IgD-negative memory B cell (primary cell): Measurements from ENCODE around the gene EPRS1. TPM values are rescaled to one million over a fixed set of nuclear protein-coding genes. Genes with fewer than 3 reads are reported as not detected.
"Not testable (repeated sequence)": the region's sequence is repeated elsewhere in the genome, so short reads cannot be mapped to it uniquely, and the experiment has no call there.

Experiments
- H3K27ac Mint-ChIP-seq, 3 donors: one replicate each; pipeline ENCODE4 v1.8.0; 2020 to 2022; ENCODE audit warnings: mild to moderate bottlenecking in 3 of 3, mixed read lengths in 3 of 3, moderate library complexity in 1 of 3
- H3K27me3 Mint-ChIP-seq: one replicate; pipeline ENCODE4 v1.8.0; 2021; ENCODE audit warnings: mixed read lengths
- H3K36me3 Mint-ChIP-seq: one replicate; pipeline ENCODE4 v1.8.0; 2020; ENCODE audit warnings: mild to moderate bottlenecking, mixed read lengths
- H3K4me1 Mint-ChIP-seq, 3 donors: one replicate each; pipeline ENCODE4 v1.8.0; 2020 to 2022; ENCODE audit warnings: mixed read lengths in 3 of 3, mild to moderate bottlenecking in 1 of 3
- H3K4me3 Mint-ChIP-seq, 4 donors: one replicate each; pipeline ENCODE4 v1.8.0; 2020 to 2022; ENCODE audit warnings: mild to moderate bottlenecking in 4 of 4, mixed read lengths in 4 of 4, moderate library complexity in 3 of 4
- H3K9me3 Mint-ChIP-seq, 3 donors: one replicate each; pipeline ENCODE4 v1.8.0; 2020 to 2021; ENCODE audit warnings: mixed read lengths in 3 of 3, mild to moderate bottlenecking in 1 of 3
- polyA plus RNA-seq: library from polyadenylated mRNA; unstranded; fragments of 300-500 nt; fragmentation: Illumina TruSeq; gene quantifications from one replicate; pipeline ENCODE4 v1.2.3, GENCODE V29; 2021

Gene EPRS1
- polyA plus RNA-seq, 1 donor from 2014 or later = 53.4 TPM

GRCh38 chr1:220056374-220056773, 10.1 kb upstream of the EPRS1 start:
- no peaks in the 10 kb centered on the region for H3K9me3 Mint-ChIP-seq
- peaks cover 6% of the 10 kb centered on the region for H3K36me3 Mint-ChIP-seq
- H3K4me3 Mint-ChIP-seq = peak overlapping the region in 2 of 4 donors; percentile 18 to 23
- no peaks in the 10 kb centered on the region for H3K27me3 Mint-ChIP-seq
- peaks cover 0 to 5% (median 0%) of the 10 kb centered on the region in 3 donors for H3K4me1 Mint-ChIP-seq
- peak overlapping the region in 1 of 3 donors; percentile 70 for H3K27ac Mint-ChIP-seq

DNA sequence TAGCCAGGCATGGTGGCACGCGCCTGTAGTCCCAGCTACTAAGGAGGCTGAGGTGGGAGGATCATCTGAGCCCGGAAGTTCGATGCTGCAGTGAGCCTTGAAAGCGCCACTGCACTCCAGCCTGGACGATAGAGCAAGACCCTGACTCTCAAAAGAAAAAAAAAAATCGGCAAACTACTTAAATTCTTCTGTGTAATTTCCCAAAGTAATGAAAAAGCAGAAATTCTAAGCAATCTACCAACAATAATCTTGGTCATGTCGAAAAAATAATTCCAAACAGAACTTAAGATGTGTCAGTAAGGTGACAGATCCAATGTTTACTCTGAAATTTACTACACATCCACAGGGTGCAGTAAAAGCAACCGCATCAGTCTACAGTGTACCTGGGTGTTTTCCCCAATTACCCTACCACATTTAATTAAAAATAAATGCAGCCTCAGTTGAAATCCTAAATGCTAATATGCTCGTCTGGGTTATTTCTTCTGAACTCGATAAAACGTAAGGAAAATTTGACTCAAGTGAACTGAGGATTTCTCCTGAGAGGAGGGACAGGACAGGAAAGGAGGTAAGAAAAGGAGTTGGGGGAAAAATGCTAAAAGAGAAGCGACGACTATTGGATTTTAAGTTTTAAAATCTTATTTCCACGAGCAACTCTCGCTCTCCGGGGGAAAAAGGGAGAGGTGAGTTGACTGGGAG, 801 bp downstream of the EPRS1 start:
- Mint-ChIP-seq H3K27me3 (no peaks in the 10 kb centered on the region), H3K9me3 (no peaks in the 10 kb centered on the region), H3K27ac (peak overlapping the region; percentile 65 to 97 (median 82)), H3K4me3 (peak overlapping the region; percentile 87 to 98 (median 92)), H3K36me3 (no peaks in the 10 kb centered on the region), H3K4me1 (peaks cover 20 to 29% (median 25%) of the 10 kb centered on the region in 3 donors)

DNA sequence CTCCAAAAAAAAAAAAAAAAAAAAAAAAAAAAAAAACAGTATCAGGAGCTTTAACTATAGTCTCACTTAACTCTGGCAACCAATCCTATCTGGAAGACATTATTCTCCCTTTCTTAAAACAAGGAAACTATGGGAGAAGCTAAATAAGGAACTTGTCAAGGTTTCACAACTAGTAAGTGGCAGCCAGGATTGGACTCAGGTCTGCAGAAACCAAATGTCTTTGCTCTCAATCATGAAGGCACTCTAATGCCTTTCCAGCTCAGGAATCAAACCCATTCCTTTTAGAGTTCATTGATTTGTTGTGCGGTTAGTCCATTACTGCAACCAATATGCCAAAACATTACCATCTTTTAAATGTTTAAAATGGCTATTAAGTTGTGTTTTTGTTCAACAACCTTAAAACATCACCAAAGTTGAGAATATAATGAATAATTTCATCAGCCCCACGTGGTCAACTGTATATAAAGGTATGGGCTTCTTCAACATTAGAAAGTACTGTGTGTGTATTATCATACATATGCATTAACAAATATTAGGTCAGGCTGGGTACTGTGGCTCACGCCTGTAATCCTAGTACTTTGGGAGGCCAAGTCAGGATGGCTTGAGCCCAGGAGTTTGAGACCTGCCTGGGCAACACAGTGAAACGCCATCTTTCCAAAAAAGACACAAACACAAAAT, 1.5 kb downstream of the EPRS1 start:
- Mint-ChIP-seq H3K4me1 (peaks cover 20 to 29% (median 25%) of the 10 kb centered on the region in 3 donors), H3K4me3 (peak overlapping the region; percentile 87 to 98 (median 92)), H3K27me3 (no peaks in the 10 kb centered on the region), H3K9me3 (no peaks in the 10 kb centered on the region), H3K36me3 (no peaks in the 10 kb centered on the region), H3K27ac (peak overlapping the region; percentile 65 to 97 (median 82))

GRCh38 chr1:220043646-220044045, 2.7 kb downstream of the EPRS1 start:
- no peaks in the 10 kb centered on the region for H3K27me3 Mint-ChIP-seq
- peaks cover 20 to 29% (median 28%) of the 10 kb centered on the region in 3 donors for H3K4me1 Mint-ChIP-seq
- peak overlapping the region in 1 of 3 donors; percentile 77 for H3K27ac Mint-ChIP-seq
- H3K4me3 Mint-ChIP-seq = peak overlapping the region in 3 of 4 donors; percentile 30 to 75 (median 38)
- H3K9me3 Mint-ChIP-seq = no peaks in the 10 kb centered on the region
- no peaks in the 10 kb centered on the region for H3K36me3 Mint-ChIP-seq

DNA sequence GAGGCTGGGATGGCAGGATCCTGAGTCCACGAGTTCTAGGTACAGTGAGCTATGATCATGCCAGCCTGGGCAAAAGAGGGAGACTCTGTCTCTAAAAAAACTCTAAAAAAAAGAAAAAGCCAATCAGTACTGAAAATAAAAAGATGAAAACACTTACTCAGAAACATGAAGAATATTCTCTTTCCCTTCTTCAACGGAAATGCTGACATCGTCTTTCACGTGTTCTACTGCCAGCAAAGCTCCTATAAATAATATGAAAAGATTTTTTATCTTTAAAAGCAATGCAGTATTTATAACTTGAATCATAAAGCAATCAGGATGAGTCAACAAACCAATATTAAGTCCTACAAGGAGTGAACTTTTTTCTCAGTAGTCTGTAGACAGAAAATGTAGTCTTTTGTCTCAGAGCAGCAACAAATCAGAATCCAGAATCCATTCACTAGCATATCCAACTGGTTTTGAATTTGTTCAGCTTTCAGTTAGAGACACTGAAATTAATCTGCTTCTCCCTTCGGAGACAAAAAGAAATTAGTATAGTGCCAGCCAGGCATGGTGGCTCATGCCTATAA, 6.2 kb downstream of the EPRS1 start:
- Mint-ChIP-seq H3K4me3 (no peak overlapping the region), H3K36me3 (peaks cover 4% of the 10 kb centered on the region), H3K4me1 (peaks cover 23 to 32% (median 31%) of the 10 kb centered on the region in 3 donors), H3K27me3 (no peaks in the 10 kb centered on the region), H3K27ac (no peak overlapping the region), H3K9me3 (no peaks in the 10 kb centered on the region)

DNA sequence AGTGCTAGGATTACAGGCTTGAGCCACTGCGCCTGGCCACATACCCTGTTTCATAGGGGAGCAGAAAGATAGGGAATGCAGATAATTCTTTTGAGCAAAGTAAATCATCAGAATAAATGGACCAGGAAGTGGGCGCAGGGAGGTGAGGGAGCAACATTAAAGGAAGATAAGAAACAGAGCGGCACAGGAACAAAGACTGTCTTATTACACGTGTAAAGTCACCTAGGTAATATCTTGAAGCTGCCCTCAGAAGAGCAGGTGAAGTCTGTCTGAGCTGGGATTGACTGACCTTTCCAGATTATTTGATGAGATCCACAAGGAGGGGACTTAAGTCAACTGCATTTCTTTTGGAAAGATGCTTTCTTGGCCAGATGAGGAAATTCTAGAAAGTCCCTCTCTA, 7.7 kb downstream of the EPRS1 start:
- Mint-ChIP-seq H3K4me3 (no peak overlapping the region), H3K27ac (peak overlapping the region in 1 of 3 donors; percentile 87), H3K27me3 (no peaks in the 10 kb centered on the region), H3K9me3 (no peaks in the 10 kb centered on the region), H3K36me3 (peaks cover 4% of the 10 kb centered on the region), H3K4me1 (peaks cover 14 to 22% (median 21%) of the 10 kb centered on the region in 3 donors)

GRCh38 chr1:220037810-220038209, 8.5 kb downstream of the EPRS1 start:
- not testable (repeated sequence) for H3K9me3 Mint-ChIP-seq, H3K36me3 Mint-ChIP-seq, H3K27ac Mint-ChIP-seq, H3K4me3 Mint-ChIP-seq, H3K27me3 Mint-ChIP-seq
- peaks cover 9 to 16% (median 15%) of the 10 kb centered on the region in 3 donors for H3K4me1 Mint-ChIP-seq

GRCh38 chr1:220032911-220033310, 13.4 kb downstream of the EPRS1 start:
- Mint-ChIP-seq H3K27ac (no peak overlapping the region), H3K4me1 (peaks cover 9 to 17% (median 11%) of the 10 kb centered on the region in 3 donors), H3K4me3 (no peak overlapping the region), H3K36me3 (peaks cover 4% of the 10 kb centered on the region), H3K27me3 (no peaks in the 10 kb centered on the region), H3K9me3 (no peaks in the 10 kb centered on the region)

GRCh38 chr1:220031287-220031686, 15.0 kb downstream of the EPRS1 start:
- Mint-ChIP-seq H3K27ac (no peak overlapping the region), H3K36me3 (no peaks in the 10 kb centered on the region), H3K27me3 (no peaks in the 10 kb centered on the region), H3K9me3 (no peaks in the 10 kb centered on the region), H3K4me1 (peaks cover 1 to 9% (median 3%) of the 10 kb centered on the region in 3 donors), H3K4me3 (no peak overlapping the region)

DNA sequence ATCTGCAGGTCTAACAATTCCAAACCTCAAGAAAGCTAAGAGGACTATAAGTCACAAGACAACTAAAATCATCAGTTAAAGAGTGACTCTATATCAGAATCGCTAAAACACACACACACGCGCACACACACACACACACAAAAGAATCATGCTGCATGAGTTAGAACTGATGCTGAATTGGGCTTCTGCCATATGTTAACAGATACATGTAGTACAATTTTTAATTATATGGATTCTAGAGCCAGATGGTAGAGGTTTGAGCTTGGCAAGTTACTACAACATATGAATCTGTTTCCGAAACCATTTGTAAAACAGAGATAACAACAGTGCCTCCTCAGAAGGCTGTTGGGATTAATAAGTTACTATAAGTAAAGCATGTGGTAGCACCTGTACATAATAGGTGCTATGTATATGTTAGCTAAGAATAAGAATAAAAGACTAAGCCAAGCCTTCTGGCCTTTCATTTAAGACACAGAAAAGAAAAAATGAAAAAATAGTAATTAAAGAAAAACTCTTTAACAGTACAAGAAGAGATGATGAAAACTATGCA, 17.9 kb downstream of the EPRS1 start:
- H3K9me3 Mint-ChIP-seq = no peaks in the 10 kb centered on the region
- H3K4me1 Mint-ChIP-seq = peaks cover 0 to 6% (median 0%) of the 10 kb centered on the region in 3 donors
- H3K4me3 Mint-ChIP-seq = no peak overlapping the region
- no peaks in the 10 kb centered on the region for H3K27me3 Mint-ChIP-seq
- H3K36me3 Mint-ChIP-seq = peaks cover 2% of the 10 kb centered on the region
- H3K27ac Mint-ChIP-seq = no peak overlapping the region

DNA sequence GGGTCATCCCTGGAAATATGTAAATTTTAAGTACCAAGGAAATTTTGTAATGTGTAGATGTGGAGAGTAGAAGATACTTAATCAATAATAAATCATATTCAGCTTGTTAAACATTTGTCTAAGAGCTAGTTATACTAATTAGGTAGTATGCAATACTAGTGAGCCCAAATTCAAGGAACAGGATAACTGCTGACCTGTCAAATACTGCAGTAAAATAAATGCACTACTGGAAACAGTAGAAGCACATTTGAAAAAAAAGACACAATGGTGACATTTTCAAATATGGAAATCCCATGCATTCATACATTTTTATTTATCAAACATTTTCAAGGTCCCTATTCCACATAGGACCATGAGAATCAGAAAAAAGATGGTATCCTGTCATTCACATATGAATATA, 27.2 kb downstream of the EPRS1 start:
- no peaks in the 10 kb centered on the region for H3K9me3 Mint-ChIP-seq
- H3K27ac Mint-ChIP-seq = no peak overlapping the region
- peaks cover 0 to 5% (median 2%) of the 10 kb centered on the region in 3 donors for H3K4me1 Mint-ChIP-seq
- H3K27me3 Mint-ChIP-seq = no peaks in the 10 kb centered on the region
- H3K4me3 Mint-ChIP-seq = no peak overlapping the region
- H3K36me3 Mint-ChIP-seq = peaks cover 7% of the 10 kb centered on the region

DNA sequence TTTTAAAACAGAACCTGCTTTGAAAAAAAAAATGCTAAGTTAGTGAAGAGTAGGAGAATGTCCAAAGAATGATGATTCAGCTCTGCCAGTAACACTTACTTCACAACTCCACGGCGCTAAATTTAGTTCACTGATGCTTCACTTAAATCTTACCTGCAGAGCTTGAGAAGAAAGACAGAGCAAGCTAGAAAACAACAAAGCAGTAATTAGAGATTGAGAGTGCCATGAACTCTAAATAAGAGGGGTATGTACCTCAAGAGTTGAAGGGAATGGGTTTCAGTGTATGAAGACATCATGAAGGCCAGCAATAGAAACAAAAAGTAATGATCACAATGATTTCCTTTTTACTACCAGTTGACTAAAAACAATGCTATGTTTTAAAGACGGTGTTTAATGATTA, 32.8 kb downstream of the EPRS1 start:
- Mint-ChIP-seq H3K4me1 (peaks cover 4 to 7% (median 5%) of the 10 kb centered on the region in 3 donors), H3K27me3 (no peaks in the 10 kb centered on the region), H3K36me3 (peaks cover 2% of the 10 kb centered on the region), H3K27ac (peak overlapping the region in 1 of 3 donors; percentile 55), H3K9me3 (no peaks in the 10 kb centered on the region), H3K4me3 (no peak overlapping the region)

GRCh38 chr1:220012259-220012658, 34.0 kb downstream of the EPRS1 start:
- H3K36me3 Mint-ChIP-seq = peaks cover 4% of the 10 kb centered on the region
- no peaks in the 10 kb centered on the region for H3K9me3 Mint-ChIP-seq
- H3K4me3 Mint-ChIP-seq = no peak overlapping the region
- peaks cover 4 to 7% (median 5%) of the 10 kb centered on the region in 3 donors for H3K4me1 Mint-ChIP-seq
- no peaks in the 10 kb centered on the region for H3K27me3 Mint-ChIP-seq
- no peak overlapping the region for H3K27ac Mint-ChIP-seq

GRCh38 chr1:220011620-220012019, 34.7 kb downstream of the EPRS1 start:
- Mint-ChIP-seq H3K4me1 (peaks cover 4 to 7% (median 5%) of the 10 kb centered on the region in 3 donors), H3K27ac (no peak overlapping the region), H3K36me3 (peaks cover 4% of the 10 kb centered on the region), H3K9me3 (no peaks in the 10 kb centered on the region), H3K27me3 (no peaks in the 10 kb centered on the region), H3K4me3 (no peak overlapping the region)

DNA sequence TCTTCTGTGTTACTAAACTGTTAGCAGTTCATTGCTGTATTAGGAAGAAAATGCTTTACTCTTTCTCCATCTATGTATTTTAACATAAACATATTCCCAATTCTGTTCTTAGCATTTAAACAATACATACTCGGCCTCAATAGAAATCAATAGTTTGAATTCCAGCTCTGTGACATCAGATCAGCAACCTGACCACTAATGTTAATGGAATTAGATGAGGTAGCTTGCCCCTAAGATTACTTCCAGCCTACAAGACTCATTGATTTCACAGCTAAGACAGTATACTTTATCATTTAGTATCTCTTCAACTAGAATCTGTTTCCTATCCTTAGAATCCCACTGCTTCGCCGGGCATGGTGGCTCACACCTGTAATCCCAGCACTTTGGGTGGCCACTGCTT, 38.9 kb downstream of the EPRS1 start:
- Mint-ChIP-seq H3K36me3 (peaks cover 2% of the 10 kb centered on the region), H3K27me3 (no peaks in the 10 kb centered on the region), H3K4me3 (peak overlapping the region in 1 of 4 donors; percentile 32), H3K27ac (no peak overlapping the region), H3K9me3 (no peaks in the 10 kb centered on the region), H3K4me1 (peaks cover 0 to 2% (median 0%) of the 10 kb centered on the region in 3 donors)
